Stimulated activated CD4-positive, alpha-beta T cell treated with anti-CD3 and anti-CD28 coated beads, Interleukin-2, amount 100 ng/mL, for 48 hours (primary cell): Measurements from ENCODE around the gene TUBGCP3.

Experiments
- DNase-seq, 2 donors: peaks; one replicate each; pipeline ENCODE4 v3.0.0-alpha.2; 2020

Gene TUBGCP3

DNA sequence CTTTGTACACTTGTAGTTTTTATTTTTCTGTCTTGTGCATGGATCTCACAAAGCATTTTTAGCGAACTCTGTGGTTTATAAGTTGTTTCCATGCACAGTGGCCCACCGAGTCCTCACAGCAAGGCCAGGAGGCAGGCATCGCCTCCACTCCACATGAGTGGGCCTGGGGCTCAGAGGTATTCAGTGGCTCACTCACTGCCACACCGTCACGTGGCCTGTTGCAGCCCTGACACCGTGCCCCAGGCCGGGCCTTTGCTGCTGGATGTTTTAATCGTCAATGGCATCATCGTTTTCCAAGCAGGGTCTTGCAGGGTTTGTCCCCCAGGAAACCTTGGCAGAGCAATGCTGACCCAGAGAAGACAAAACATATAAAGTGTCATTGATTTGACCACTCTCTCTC is 152.0 kb downstream of the TUBGCP3 start:
- DNase-seq, result no peak
